Right ventricle myocardium superior (tissue), 1 donor: ENCODE measurements around the gene FYN. TPM values are rescaled to one million over a fixed set of nuclear protein-coding genes. Genes with fewer than 3 reads are reported as not detected.

Experiments used
- ATAC-seq: fragments of 200-7000 bp; cut with Tn5 transposase; one replicate; pipeline ENCODE4 v1.9.1; 2020; ENCODE audit warnings: mild to moderate bottlenecking; ENCODE audit not compliant: poor library complexity
- DNase-seq: peaks from one replicate; pipeline ENCODE4 v3.0.0-alpha.2; 2020
- intact Hi-C: fragments of 100-400 bp; cut with DNase I; formaldehyde crosslinking; loops from one replicate; pipeline ENCODE4 v1.11.2; 2022
- total RNA-seq: library from RNA; stranded (reverse); fragmentation: NEBNext Ultra II Directional; extraction: Animal tissue kit (Norgen Biotek cat#: 25700); gene quantifications from one replicate; pipeline ENCODE4 v1.2.1, GENCODE V29; 2021
- donor health status: DM: no; HTN: yes; CAD: no; lungs with severe emphysema.

Gene FYN
- total RNA-seq, 1 donor from 2014 or later = 40.6 TPM

DNA sequence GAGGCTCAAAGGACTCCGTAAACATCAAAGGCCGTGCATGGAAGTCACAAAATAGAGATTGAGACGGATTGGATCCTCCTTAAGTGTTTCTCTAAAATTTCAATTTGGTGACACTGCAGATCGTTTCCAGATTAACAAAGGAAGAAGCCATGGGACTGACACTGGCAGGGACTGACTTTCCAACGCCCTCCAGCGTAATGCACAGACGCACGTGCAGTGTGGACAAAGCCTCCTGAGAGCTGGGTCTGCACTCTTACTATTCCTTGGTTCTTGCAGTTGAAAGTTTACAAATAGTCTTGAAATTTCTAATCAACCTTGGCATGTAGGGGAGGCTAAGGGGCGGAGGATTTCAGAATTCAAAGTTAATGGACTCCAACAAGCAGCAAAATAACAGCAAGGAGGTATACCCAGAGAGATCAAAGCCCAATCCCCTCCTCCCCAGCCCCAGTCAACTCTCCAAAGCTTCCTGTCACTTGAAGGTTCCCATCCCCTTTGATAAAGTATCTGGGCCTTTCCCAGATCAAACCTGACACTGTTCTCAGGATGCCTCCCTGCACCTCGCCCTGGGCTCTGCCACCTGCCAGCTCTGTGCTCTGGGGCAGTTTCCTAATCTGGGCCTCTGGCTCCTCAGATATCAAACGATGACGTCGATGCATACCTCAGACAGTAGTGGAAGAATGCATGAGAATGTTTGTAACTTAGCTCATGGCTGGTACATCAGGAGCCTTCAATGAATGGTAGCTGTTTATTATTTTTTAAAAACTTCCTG, 161.1 kb downstream of the FYN start:
- ATAC-seq (peak; percentile 72), DNase-seq (no peak)
- intact Hi-C loops = loop anchor here (2.0 kb wide), 3 partner anchors 161 to 331 kb away; partner anchors contain the start of gene FYN

DNA sequence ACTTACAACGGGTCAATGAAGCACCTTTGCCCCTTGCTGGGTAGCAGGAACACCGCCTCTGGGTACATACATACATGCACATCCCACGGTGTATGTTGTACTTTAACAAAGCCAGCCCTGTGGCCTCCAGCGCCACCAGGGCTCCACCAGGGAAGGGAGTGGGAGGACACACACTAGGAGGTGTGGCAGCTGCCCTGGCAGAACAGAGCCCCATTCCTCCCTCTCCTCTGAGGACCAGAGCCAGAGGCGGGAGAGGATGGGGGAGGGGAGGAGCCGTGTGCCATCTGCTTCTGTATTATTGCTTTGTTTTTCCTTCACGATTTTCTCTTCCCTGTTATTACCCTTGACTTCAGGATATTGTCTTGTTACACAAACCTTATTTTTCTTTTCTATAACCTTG, 161.8 kb downstream of the FYN start:
- intact Hi-C loops = loop anchor here (2.0 kb wide), 3 partner anchors 161 to 331 kb away; partner anchors contain the start of gene FYN
- DNase-seq (peak; percentile 70), ATAC-seq (peak; percentile 84)

DNA sequence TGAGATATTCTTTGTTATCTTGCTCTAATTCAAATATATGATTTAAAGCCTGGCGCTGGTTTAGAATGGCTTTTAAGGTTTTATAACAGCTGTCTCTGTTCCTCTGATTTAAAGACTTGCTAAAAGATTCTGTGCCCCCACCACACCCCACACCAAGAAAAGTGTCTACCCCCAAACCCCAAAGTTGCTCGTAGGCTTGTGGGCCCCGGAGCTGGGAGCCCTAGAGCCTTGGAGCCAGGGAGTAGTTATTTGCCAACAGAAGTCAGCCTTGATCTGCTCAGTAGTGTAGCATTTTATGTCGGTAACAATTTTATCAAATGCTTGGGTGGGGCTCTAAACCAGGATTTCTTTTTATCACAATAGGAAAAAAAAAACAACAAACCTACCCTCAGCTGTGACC, 162.3 kb downstream of the FYN start:
- DNase-seq (no peak), ATAC-seq (no peak)
- intact Hi-C loops = loop anchor here (2.0 kb wide), 3 partner anchors 162 to 332 kb away; partner anchors contain the start of gene FYN

DNA sequence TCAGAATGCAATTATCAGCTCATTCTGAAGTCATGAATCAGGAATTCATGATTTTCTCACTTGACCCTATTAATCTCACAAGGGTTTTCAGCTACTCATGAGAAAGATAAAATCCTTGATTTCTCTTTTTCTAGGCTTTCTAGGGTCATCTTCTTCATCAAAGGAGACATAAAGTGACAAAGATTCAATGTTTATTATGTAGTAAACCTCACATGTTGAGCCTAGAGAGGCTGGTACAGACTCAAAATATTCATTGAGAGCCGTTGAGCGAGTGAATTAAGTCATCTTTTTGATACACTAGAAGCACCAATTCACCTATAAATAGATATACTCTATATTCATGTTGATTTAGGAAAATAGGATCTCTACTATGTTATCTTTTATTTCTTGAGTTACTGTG, 162.8 kb downstream of the FYN start:
- intact Hi-C loops = loop anchor here (2.0 kb wide), 3 partner anchors 162 to 332 kb away; partner anchors contain the start of gene FYN
- DNase-seq = no peak
- no peak for ATAC-seq

DNA sequence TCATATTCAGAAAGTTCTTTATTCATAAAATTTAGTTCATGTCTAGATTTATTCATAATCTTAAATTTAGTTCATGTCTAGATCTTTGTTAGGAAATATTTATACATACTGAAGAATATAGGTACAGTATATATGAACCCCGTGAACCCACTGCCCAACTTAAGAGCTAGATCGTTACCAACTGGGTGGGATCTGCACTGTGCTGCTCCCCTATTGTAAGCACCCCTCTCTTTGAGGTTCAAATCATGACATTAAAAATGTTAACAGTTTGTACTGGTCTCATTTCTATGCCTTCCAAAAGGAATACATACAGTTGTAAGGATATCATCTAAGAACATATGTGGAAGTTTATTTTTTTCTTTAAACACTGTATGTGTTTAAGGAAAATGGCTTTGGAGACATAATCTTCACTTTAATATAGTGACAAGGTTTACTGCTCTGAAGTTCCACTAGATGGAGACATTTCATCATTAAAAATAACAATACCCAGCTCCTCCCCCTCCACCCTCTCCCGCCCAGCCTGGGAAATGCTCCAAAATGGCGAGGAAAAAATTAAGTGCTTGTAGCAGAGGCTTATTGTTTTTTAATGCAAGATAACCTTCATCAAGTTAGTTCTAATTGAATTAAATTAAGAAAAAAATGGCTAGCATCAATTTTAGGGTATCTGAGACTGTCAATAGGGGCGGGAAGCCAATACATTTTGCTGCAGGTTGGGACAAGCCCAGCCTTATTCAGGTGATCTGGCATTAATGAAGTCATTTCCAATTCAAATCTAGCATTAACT, 163.4 kb downstream of the FYN start:
- intact Hi-C loops = loop anchor here (2.0 kb wide), 3 partner anchors 163 to 333 kb away; partner anchors contain the start of gene FYN
- DNase-seq (no peak), ATAC-seq (peak; percentile 81)

DNA sequence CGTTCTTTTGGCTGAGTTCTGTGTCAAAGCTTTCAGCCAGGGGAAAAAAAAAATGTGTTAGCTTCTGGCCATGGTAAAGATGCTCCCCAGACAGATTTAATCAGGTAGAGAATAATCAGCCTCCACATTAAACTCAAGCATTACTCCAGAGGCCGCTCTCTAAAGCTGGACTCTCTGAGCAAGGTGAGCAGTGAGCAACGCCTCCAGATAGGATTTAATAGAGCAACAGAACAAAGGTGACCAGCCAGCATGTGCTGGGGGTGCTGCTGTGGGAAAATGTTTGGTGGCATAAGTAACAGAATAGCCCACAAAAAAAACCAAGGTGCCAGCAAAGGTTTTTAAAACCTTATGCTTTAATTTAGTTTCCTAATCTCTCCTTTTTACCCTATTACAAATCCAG, 164.1 kb downstream of the FYN start:
- intact Hi-C loops = no loop called here
- ATAC-seq = no peak
- no peak for DNase-seq

DNA sequence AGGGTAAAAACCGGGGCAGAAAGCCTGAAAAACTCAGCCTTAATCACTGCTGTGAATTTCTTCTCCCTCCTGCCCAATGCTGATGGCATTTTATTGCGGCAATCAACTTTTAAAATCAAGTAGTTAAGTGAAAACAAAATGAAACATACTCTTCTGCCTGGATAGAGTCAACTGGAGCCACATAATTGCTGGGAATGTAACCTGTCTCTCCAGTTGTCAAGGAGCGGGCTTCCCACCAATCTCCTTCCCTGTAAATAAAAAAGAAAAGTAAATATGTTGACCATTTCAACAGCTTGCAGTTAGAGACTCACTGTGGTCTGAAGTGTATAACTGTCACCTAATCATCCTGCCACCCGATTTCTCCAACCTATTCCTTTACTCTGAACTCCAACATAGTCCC, 165.5 kb downstream of the FYN start:
- ATAC-seq (no peak), DNase-seq (no peak)
- intact Hi-C loops = no loop called here

DNA sequence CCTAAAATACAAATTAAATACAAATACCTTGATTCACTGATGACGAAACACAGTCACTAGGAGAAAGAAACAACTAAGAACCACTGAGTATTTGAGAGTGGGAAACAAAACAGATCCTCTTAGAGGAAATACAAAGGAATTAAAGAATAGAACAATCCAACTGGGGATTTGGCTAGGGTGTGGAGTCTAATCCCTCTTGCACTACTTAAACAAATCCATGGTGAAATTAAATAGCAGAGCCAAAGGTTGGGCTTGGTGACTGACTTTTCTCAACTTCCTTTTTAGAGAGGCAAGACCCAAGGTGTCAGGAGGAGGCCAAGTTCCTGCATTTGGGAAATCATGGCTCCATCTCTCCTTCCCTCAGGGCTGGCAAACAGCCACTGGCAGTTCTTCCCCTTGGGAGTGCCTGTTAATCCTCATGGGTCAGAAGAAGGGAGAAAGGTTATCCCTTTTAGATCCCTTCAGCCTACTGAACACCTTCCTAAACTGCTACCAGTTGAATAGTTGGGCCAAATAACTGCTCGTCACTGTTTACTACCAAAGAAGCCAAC, 166.3 kb downstream of the FYN start:
- DNase-seq = no peak
- intact Hi-C loops = no loop called here
- no peak for ATAC-seq

DNA sequence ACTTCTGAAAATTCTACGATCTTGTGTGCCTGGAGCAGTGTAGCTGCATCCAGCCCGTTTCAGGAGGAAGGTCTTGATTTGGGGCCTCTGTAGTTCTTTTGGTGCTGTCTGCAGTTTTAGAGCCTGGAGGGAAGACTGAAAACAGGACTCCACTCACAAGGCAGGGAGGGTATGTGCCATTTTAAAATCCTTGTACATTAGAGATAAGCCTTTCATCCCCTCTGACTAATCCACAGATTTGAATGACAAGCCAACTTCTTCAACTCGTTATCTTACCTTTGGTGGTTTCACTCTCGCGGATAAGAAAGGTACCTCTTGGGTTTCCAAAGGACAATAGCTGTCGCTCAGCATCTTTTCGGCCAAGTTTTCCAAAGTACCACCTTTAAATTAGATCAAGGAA, 169.5 kb downstream of the FYN start:
- ATAC-seq (no peak), DNase-seq (no peak)
- intact Hi-C loops = no loop called here

DNA sequence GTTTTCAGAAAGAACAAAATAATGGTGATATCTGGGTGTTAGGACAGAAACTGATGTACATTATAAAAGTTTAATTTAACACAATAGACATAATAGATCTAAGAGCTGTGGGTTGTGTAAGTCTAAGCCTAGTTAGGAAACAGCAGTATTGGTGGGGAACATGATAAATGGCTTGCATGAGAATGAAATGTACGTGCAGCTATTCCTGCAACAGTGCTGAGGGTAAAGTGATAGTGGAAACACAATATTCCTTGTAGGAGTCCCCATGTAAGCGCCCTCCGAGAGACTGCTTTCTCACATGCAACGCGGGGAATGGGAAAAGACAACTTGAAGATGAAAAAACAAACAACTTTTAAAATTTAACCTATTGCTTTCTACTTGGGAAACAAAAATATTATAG, 171.0 kb downstream of the FYN start:
- ATAC-seq (no peak), DNase-seq (no peak)
- intact Hi-C loops = no loop called here

DNA sequence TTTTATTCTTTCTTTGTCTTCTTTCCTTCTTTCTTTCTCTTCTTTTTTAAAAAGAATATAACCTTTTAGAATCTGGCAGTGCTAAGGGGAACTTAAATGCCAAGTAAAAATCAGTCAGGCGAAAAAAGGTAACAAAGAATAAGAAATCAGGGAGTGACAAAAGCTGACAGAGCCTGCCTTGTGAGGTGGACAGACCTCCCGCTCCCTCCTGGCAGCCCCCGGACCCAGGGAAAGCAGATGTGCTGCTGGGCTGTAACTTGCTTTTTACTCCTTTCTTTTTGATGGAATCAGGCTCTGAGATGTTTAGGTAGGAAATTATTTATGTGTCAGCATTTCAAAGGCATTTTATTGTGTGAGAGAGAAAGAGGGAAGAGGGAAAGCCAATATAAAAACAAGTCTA, 172.1 kb downstream of the FYN start:
- no peak for ATAC-seq
- intact Hi-C loops = no loop called here
- no peak for DNase-seq

DNA sequence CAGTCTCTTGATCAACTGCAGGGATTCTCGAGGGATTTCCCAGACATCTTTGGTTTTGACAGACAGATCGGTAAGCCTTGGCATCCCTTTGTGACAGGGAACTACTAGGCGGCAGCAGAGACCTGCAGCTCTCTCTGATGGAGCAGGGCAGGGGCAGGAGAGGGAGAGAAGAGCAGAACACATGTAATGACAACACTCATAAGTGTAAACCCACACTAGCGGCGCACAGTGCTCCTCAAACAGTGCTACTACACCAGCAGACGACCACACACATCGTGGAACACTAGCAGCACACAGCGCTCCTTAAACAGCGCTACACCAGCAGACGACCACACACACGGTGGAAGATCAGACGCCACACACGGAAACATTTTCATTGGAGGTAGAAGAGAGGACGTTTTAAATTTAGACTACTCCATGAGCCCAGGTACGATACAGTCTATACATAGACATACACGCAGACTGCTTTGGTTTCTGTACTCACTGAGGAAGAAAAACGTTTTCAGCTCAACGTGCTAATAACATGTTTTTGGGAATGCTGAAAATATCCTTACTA, 173.0 kb downstream of the FYN start:
- DNase-seq (no peak), ATAC-seq (no peak)
- intact Hi-C loops = no loop called here

DNA sequence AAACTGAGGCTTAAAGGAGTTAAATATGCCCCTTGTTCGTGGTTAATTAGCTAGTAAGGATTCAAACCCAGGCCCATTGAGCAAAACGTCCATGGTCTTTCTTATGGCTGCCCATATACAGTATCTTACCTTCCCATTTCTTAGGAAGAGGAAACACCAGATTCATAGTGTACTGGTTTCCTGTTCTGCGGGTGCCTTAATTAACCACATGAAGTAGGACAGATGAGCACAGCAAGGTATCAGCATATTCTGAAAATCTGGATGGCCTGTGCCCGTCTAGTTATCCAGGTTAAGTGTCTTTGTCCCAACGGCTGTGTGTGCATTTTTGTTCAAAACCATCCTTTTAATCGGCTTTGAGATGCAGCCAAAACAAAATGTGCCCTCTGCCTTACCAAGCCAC, 174.1 kb downstream of the FYN start:
- ATAC-seq (no peak), DNase-seq (no peak)
- intact Hi-C loops = no loop called here

DNA sequence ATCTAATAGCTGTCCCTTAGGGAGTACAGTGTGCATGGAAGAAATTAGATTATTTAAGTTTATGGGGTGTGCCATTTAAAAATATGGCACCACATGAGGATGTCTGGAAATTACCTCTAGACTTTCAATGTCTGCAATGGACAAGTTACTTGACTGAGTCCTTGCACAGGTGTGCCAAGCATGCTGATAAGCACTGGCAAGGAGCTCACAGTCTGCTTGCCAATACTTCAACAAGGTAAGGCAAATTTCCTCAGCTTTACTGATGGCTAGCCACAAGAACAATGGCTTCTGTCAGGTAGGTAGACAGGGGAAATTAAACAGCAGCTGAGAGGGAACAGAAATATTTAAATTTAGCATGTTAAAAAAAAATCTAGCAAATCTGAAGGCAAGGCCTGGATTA, 176.4 kb downstream of the FYN start:
- DNase-seq = no peak

DNA sequence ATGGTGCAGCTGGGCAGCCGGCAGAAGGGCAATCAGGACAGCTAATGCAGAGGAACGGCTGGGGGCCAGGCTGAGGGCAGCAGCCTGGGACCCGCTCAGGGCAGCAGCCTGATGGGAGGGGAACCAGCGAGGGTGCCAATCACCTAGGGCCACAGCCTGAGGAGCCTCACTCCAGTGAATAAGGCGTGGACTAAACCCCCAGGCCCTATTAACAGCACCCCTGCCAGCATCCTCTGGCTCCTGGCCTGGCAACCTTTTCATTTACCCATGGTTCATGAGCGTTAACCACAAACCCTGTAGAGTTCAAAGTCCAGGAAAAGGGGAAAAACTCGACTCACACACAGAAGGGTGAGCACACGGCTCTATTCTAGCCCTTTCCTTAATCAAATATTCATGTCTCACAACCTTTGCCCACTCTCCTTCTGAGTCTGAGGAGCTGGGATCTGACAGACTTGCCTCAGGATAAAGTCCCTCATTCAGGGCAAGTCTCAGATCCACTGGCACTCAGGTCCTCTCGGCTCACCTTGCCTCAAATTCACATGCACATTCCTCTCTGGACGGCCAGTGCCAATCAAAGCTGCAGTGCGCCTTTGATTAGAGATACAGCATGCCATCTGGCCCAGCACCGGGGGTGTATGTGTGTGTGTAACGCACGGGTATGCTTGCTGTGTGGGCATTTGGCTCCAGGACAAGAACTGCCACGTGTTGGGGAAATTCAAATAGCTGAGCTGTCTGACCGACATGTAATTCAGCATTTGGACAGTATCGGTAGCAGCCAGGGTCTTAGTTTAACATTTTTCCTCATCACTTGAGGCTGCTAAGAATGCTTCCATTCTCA, 180.7 kb downstream of the FYN start:
- peak; percentile 47 for DNase-seq
- ATAC-seq = peak; percentile 63
- intact Hi-C loops = no loop called here

More for the DNA sequence above, 176.4 kb downstream of the FYN start:
- no peak for ATAC-seq
- intact Hi-C loops = no loop called here

DNA sequence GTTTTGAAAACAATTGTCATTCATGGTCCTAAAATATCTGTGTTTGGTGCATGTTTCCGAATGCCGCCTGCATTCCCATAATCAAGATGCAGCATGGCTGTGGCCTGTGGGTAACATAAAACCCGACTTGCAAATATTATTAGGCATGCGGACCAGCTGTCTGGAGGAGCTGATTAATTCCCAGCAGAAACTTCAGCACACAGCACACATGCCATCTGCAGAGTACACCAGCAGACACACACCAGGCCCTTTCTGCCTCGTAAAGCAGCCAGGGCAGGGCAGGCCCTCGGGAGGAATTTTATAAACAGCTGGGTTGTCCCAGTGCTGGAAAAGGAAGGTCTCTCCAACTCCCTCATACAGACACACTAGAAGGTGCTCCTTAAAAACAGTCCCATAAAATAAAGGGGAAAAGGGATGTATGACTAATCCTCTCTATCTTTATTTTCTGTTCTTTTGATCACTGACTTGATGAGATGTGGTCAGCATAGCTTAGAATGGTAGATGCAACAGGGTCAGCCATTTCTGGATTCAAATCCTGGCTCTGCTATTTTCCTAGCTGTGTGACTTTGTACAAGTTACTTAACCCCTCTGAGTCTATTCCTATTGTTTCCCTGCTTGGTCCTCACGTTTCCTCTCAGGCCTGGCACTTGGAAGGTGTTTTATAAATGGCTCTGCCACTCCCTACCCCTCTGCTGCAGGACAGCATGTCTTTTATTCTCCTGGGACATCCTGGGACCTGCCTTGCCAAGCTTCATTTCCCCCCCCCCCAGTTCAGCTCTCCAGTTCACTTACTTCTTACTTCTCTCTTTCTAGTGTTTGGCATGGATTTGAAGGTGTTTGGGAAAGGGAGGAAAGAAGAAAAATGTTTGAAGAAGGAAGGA, 181.7 kb downstream of the FYN start:
- intact Hi-C loops = no loop called here
- ATAC-seq = peak; percentile 22

DNA sequence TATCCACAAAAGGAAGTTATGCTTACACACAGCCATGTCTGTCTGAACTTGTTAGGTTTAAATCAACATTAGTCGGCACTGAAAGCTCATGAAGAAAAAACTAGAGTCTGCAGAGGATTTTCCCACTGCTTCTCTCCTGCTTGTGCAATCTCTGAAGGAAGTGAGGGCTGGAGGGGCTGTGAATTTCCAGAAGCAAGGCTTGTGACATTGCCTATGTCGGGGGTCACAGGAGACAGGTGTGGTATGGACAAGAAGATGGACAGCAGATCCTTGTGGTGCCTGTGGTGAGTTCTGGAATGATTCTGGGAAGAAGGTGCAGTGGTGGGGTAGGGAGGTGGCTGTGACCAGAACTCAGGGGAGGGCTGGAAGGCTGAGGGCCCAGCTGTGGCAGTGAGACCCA, 183.3 kb downstream of the FYN start:
- intact Hi-C loops = no loop called here
- ATAC-seq (no peak), DNase-seq (no peak)

More for the DNA sequence above, 181.7 kb downstream of the FYN start:
- no peak for DNase-seq
